Naive B cell (primary cell): ENCODE results near the gene CDC14B. TPM values are rescaled to one million over a fixed set of nuclear protein-coding genes. Genes with fewer than 3 reads are reported as not detected.
"Not testable (repeated sequence)": the region's sequence is repeated elsewhere in the genome, so short reads cannot be mapped to it uniquely, and the experiment has no call there.

Source experiments
- ATAC-seq, 2 donors: fragments of 150-1000 bp; cut with Tn5 transposase; 2 replicates each; pipeline ENCODE4 v1.10.0; 2021; ENCODE audit warnings: low read depth in 2 of 2, mild to moderate bottlenecking in 2 of 2, moderate library complexity in 2 of 2
- DNase-seq: peaks from one replicate; pipeline ENCODE4 v3.0.0; 2022
- H3K27ac Mint-ChIP-seq, 6 donors: one replicate each; pipeline ENCODE4 v1.8.0; 2020 to 2022; ENCODE audit warnings: mild to moderate bottlenecking in 6 of 6, mixed read lengths in 6 of 6, moderate library complexity in 5 of 6, inconsistent platforms in 2 of 6
- H3K27me3 Mint-ChIP-seq, 3 donors: one replicate each; pipeline ENCODE4 v1.8.0; 2021 to 2022; ENCODE audit warnings: mixed read lengths in 3 of 3, mild to moderate bottlenecking in 1 of 3
- H3K36me3 Mint-ChIP-seq, 2 donors: one replicate each; pipeline ENCODE4 v1.8.0; 2020 to 2022; ENCODE audit warnings: mixed read lengths in 2 of 2, inconsistent platforms in 1 of 2, mild to moderate bottlenecking in 1 of 2
- H3K4me1 Mint-ChIP-seq, 3 donors: one replicate each; pipeline ENCODE4 v1.8.0; 2020 to 2022; ENCODE audit warnings: mixed read lengths in 3 of 3, inconsistent platforms in 1 of 3, mild to moderate bottlenecking in 1 of 3, moderate library complexity in 1 of 3
- H3K4me3 Mint-ChIP-seq, 8 donors: one replicate each; pipeline ENCODE4 v1.8.0; 2020 to 2022; ENCODE audit warnings: mild to moderate bottlenecking in 8 of 8, mixed read lengths in 8 of 8, moderate library complexity in 8 of 8, inconsistent platforms in 2 of 8
- H3K9me3 Mint-ChIP-seq, 7 donors: one replicate each; pipeline ENCODE4 v1.8.0; 2020 to 2022; ENCODE audit warnings: mixed read lengths in 7 of 7, mild to moderate bottlenecking in 5 of 7, inconsistent platforms in 2 of 7, moderate library complexity in 1 of 7
- polyA plus RNA-seq, 6 donors: library from polyadenylated mRNA; unstranded; fragments of 300-500 nt; fragmentation: Illumina TruSeq; gene quantifications; one replicate each; pipeline ENCODE4 v1.2.3, GENCODE V29; 2021; ENCODE audit warnings: low read depth in 6 of 6

Gene CDC14B
- polyA plus RNA-seq, 6 donors from 2014 or later = 2.9 to 7.9 (median 5.2) TPM

DNA sequence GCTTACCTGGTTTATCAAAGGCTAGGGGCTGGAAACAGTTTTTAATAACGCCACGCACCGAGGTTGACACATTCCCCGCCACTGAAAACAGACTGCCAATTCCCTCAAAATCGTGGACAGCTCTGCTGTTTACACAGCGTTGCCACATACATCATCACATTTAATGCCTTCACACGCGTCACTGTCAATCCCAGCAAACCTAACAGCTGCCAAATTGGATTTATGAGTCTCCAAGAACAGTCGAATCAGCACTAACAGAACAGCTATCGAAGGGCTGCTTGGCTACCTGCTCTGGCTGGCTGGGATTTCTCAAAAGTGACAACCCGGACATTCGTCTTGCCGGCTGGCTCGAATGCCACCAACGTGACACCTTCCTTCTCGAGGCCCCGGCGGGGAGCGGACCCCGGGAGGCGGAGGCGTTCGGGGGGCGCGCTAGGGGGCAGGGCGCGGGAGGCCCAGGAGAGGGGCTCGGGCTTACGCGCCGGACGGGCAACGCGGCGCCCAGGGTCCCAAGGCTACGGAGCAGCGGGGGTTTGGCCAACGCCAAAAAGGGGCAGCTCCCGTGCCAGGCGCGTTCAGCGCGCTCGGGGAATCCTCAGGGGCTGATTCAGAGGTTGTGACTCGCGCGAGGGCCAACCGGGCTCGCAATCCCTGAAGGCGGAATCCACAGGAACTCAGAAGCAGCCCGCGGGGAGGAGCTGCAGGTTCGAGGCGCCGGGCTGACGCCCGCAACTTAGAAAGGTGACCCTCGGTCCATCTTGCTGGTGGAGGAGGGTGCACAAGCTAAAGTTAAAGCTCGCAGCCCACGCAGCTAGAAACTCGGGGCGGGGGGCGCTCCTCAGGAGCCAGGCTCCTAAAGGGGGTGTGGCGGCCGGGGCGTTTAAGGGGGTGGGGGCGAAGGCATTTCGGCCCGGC is 1.2 kb downstream of the CDC14B start:
- Mint-ChIP-seq H3K27me3 (peaks cover 45 to 71% (median 47%) of the 10 kb centered on the region in 3 donors), H3K36me3 (no peaks in the 10 kb centered on the region), H3K4me3 (peak overlapping the region; percentile 53 to 85 (median 76)), H3K4me1 (peaks cover 3 to 15% (median 11%) of the 10 kb centered on the region in 3 donors), H3K9me3 (peaks cover 0 to 5% (median 0%) of the 10 kb centered on the region in 7 donors), H3K27ac (peak overlapping the region in 1 of 6 donors; percentile 84)
- ATAC-seq = no peak
- DNase-seq = peak; percentile 7

DNA sequence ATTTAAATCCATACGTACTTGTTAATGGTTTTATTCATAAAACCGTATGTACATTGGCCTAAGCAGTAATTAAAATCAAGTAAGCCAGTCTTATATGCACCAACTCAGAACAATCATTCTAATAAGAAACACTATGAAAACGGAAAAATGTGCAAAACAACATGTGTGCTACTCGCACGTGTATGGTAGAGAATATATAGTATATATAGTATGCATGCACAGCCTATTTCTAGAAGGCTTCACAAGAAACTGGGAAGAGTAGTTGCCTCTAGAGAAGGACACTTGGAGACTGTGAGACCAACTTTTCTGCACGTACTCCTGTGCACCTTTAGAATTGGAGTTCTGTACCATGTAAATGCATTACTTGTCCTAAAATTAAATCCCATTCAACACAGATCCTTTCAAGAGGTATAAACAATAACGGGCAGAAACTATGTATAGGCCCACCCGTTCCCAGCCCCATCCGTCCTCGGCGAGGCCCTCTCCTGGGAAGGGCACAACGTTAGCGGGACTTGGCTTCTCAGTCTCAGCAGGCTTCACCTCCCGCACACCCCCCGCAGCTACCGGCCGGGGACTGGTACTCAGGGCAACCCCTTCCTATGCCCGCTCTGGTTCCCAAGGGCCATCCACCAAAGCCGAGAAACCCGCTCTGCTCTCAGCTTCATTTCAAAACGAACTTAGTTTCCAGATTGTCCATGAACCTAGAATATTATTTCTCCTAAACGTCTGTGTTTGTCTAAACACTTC is 2.0 kb downstream of the CDC14B start:
- Mint-ChIP-seq H3K27me3 (peaks cover 51 to 76% (median 53%) of the 10 kb centered on the region in 3 donors), H3K27ac (peak overlapping the region in 2 of 6 donors; percentile 15 to 84), H3K36me3 (no peaks in the 10 kb centered on the region), H3K9me3 (peaks cover 0 to 5% (median 0%) of the 10 kb centered on the region in 7 donors), H3K4me3 (peak overlapping the region in 6 of 8 donors; percentile 53 to 79 (median 75)), H3K4me1 (peaks cover 3 to 15% (median 11%) of the 10 kb centered on the region in 3 donors)
- no peak for ATAC-seq
- no peak for DNase-seq

DNA sequence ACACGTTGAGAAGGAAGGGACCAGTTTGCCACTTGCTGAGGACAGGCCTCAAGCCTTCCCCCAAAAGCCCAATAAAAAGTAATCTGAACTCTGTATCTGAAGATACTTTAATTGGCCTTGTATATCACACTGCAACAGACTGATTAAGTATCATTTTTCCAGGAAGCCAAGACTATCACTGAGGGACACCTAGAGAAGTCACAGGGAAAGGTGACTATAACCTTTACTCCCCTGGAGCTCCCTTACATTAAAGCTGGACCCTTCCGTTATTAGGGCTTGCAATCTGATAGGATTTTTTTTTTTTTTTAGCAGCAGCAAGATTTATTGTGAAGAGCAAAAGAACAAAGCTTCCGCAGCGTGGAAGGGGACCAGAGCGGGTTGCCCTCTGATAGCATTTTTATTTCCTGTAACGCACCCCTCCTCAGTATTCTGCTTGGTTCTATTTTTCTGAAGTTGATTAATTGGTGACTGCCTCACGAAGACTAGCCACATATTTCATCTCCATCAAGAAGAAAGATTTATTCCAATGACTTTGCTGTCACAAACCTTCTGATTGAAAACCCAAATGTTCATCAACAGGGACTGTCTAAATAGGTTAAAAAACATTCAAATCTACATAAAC is 2.7 kb downstream of the CDC14B start:
- no peak for DNase-seq
- H3K9me3 Mint-ChIP-seq = peaks cover 0 to 5% (median 0%) of the 10 kb centered on the region in 7 donors
- H3K4me1 Mint-ChIP-seq = peaks cover 3 to 15% (median 11%) of the 10 kb centered on the region in 3 donors
- peaks cover 51 to 76% (median 58%) of the 10 kb centered on the region in 3 donors for H3K27me3 Mint-ChIP-seq
- no peak overlapping the region for H3K27ac Mint-ChIP-seq
- H3K4me3 Mint-ChIP-seq = peak overlapping the region in 2 of 8 donors; percentile 38 to 77
- ATAC-seq = no peak
- no peaks in the 10 kb centered on the region for H3K36me3 Mint-ChIP-seq

DNA sequence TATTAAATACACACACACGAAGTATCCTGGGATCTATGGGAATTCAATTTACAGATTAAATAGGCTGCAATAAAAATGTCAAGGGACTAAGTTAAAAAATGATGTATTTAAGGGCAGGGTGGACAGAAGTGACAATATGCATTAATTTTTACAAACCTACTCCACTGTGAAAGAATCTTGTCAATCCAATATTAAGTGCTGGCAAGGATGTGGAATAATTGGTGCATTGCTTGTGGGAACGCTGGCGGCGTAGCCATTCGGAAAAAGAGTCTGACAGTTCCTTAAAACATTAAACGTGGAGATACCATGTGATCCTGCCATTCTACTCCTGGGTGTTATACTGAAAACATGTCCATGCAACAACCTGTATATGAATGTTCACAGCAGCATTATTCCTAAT is 4.2 kb downstream of the CDC14B start:
- Mint-ChIP-seq H3K4me1 (peaks cover 3 to 10% (median 4%) of the 10 kb centered on the region in 3 donors), H3K27me3 (peaks cover 48 to 76% (median 58%) of the 10 kb centered on the region in 3 donors), H3K27ac (no peak overlapping the region), H3K36me3 (no peaks in the 10 kb centered on the region), H3K9me3 (peaks cover 0 to 4% (median 0%) of the 10 kb centered on the region in 7 donors), H3K4me3 (no peak overlapping the region)
- ATAC-seq = no peak
- DNase-seq = no peak

DNA sequence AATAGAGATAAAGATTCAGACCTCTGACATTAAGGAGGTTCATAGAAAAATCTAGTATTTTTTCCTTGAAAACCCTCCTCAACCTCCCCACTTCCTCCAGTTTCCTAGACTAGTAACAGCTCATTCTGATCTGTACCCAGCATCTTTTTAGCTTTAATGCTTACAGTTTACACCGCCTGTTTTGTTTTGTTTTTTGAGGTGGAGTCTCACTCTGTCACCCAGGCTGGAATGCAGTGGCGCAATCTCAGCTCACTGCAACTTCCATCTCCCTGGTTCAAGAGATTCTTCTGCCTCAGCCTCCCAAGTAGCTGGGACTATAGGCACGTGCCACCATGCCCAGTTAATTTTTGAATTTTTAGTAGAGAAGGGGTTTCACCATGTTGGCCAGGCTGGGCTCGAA is 5.0 kb downstream of the CDC14B start:
- not testable (repeated sequence) for H3K4me1 Mint-ChIP-seq, H3K4me3 Mint-ChIP-seq, DNase-seq, H3K9me3 Mint-ChIP-seq, H3K36me3 Mint-ChIP-seq, ATAC-seq, H3K27ac Mint-ChIP-seq
- H3K27me3 Mint-ChIP-seq = peaks cover 44 to 71% (median 55%) of the 10 kb centered on the region in 3 donors

DNA sequence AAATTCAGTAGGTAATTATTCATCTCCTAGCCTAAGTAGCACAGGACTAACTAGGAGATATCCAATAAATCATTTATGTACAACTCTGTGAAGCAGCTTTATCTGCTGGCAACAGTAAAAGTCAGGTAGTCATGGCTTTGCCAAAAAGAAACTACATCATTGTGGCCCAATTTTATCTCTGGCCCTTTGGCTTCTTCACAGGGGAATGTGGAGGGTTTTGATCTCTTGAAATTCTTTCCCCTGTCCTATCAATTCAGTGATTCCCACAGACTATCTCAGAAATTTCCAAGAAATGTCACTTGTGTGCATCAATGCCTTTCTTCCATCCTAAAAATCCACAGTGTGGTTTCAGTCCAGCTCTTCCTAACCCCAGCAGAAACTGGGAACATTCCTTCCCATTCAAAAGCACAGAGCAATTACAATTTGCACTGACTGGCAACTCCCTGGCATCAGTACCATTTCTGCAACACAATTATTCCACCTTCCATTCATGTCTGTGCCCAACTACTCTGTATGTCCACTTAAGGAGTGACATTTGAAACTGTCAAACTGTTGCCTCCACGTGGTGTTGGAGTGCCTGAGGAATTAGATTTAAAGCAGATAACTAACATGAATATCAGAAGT is 6.6 kb downstream of the CDC14B start:
- Mint-ChIP-seq H3K4me1 (peaks cover 0 to 1% (median 0%) of the 10 kb centered on the region in 3 donors), H3K27me3 (peaks cover 50 to 75% (median 54%) of the 10 kb centered on the region in 3 donors), H3K9me3 (peaks cover 0 to 2% (median 0%) of the 10 kb centered on the region in 7 donors), H3K36me3 (no peaks in the 10 kb centered on the region), H3K4me3 (no peak overlapping the region), H3K27ac (no peak overlapping the region)
- DNase-seq = no peak
- no peak for ATAC-seq

DNA sequence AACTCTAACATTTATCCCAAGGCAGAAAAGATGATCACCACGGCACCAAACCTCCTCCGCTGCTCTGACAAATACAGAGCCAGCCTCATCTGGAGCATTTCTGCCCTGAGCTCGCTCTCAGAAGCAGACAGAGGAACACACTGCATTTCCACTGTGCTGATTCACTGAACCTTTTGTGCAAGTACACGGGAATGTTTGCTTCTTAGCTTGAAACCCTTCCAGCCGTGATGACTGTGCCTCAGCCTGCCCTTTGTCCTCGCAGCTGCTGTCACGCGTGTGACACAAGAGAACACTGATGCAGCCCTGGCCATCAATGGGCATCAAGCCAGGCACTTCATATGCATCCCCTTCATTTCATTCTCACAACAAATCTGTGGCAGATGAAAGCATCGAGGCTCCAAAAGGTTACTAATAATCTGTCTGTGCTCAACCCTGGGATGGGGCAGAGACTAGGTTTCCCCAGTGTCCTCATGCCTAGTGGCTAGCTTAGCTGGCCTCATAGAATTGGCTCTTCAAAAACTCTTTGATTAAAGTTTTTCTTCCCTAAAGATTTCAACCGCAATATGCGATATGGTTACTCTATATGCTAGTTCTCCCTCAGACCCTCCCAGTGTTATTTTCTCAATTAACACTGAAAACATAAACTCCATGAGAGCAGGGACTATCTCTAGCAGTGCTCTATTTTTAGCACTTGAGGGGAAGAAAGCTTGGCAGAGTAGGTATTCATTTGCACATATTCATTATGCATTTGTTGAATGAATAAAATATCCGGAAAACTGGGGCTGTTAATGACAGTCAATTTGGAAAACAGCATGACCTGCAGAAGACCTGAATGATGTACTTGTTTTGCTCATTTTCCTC is 7.3 kb downstream of the CDC14B start:
- Mint-ChIP-seq H3K4me3 (no peak overlapping the region), H3K27me3 (peaks cover 44 to 67% (median 52%) of the 10 kb centered on the region in 3 donors), H3K36me3 (no peaks in the 10 kb centered on the region), H3K27ac (no peak overlapping the region), H3K4me1 (no peaks in the 10 kb centered on the region), H3K9me3 (no peaks in the 10 kb centered on the region)
- ATAC-seq (no peak), DNase-seq (no peak)

DNA sequence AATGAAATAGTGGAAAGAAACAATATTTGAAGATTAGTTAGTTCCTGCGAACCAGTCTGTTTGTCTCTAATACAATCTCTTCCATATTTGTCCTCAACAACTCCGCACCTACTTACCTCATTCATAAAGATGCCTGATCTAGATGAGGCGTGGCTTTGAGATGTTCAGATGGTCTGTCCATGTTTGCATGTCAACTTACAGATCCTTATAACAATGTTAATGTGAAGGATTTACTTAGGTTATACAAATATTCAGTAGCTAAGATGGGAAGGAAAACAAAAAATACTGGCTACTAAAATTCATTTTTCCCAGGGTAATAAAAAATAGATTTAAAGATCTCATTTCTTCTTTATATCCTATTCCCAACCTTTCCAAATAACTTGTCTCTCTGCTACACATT is 8.3 kb downstream of the CDC14B start:
- no peaks in the 10 kb centered on the region for H3K4me1 Mint-ChIP-seq
- peaks cover 0 to under 1% (median 0%) of the 10 kb centered on the region in 7 donors for H3K9me3 Mint-ChIP-seq
- peaks cover 44 to 59% (median 48%) of the 10 kb centered on the region in 3 donors for H3K27me3 Mint-ChIP-seq
- no peak overlapping the region for H3K4me3 Mint-ChIP-seq
- DNase-seq (no peak), ATAC-seq (no peak)
- no peak overlapping the region for H3K27ac Mint-ChIP-seq
- H3K36me3 Mint-ChIP-seq = no peaks in the 10 kb centered on the region

DNA sequence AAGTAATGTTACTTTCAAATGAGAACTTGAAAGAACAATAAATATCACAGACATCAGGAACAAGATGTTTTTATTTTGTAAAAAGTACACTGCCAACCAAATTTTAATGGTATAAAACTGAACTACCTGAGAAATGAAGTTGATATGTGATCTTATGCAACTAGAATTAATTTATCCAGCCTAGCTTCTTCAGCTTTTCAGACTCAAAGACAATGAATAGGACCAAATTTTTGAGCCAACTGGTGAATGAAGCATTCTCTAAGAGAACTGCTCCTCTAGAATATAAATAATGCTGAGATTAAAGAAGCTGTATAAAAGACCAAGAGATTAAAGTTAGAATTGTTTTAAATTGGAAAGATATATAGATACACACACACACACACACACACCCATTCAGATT is 9.9 kb downstream of the CDC14B start:
- DNase-seq = no peak
- Mint-ChIP-seq H3K9me3 (peaks cover 0 to 2% (median 0%) of the 10 kb centered on the region in 7 donors), H3K4me1 (no peaks in the 10 kb centered on the region), H3K27ac (no peak overlapping the region), H3K4me3 (no peak overlapping the region), H3K36me3 (no peaks in the 10 kb centered on the region), H3K27me3 (peaks cover 42 to 47% (median 42%) of the 10 kb centered on the region in 3 donors)
- ATAC-seq = no peak

DNA sequence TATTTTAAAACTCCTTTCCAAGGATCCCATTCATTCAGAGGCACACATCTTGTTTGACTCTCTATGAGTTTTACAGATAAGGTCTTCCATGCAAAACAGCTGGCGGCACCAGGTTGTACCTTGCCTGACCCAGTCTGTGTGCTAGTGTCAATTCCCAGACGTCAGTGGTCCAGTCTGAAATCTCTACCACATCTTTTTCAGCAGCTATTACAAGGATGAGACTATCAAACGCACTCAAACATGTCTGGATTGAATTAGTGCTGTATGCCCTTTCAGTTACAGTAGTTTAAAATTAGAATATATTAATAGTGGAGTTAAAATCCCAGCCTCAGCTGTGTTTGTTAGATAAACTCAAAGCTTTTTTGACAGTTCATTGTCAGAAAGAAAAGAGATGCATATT is 11.7 kb downstream of the CDC14B start:
- no peaks in the 10 kb centered on the region for H3K4me1 Mint-ChIP-seq
- no peak overlapping the region for H3K4me3 Mint-ChIP-seq
- peaks cover 0 to 2% (median 0%) of the 10 kb centered on the region in 7 donors for H3K9me3 Mint-ChIP-seq
- no peaks in the 10 kb centered on the region for H3K36me3 Mint-ChIP-seq
- ATAC-seq (no peak), DNase-seq (no peak)
- H3K27me3 Mint-ChIP-seq = peaks cover 37 to 42% (median 41%) of the 10 kb centered on the region in 3 donors
- H3K27ac Mint-ChIP-seq = no peak overlapping the region

DNA sequence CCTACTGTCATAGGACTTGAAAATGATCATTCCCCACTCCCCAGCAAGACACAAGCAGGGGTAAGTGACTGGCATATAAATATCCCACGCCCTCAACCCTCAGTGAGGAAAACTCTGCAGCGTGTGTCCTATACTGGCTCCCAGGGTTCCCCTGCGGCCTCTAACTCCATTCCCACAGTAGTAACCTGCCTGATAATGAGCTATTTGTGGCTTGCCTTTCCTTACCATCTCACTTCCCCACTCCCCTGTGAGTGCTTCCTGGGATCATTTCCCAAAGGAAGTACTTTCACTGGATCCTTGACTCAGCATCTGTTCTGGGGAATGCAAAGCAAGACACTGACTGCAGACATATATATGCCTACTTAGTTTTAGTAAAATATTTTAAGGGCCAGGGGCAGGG is 14.3 kb downstream of the CDC14B start:
- Mint-ChIP-seq H3K27me3 (peaks cover 15 to 35% (median 16%) of the 10 kb centered on the region in 3 donors), H3K4me3 (no peak overlapping the region), H3K27ac (no peak overlapping the region), H3K9me3 (peaks cover 0 to 2% (median 0%) of the 10 kb centered on the region in 7 donors), H3K4me1 (no peaks in the 10 kb centered on the region), H3K36me3 (no peaks in the 10 kb centered on the region)
- DNase-seq = no peak
- ATAC-seq = no peak

DNA sequence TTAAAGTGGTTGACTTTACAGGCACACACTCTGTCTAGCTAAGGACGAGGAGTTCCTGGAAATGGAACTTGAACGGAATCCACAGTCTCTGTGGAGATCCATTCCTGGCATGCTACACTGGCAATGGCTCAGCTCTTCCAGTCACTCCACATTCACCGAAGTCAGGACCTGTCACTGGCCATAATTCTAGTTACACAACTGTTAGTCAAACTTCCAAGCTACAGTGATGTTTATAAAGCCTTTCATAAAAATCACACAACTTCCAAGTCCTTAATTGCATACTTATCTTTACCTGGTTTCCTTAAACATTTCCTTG is 15.7 kb downstream of the CDC14B start:
- peaks cover 0 to 2% (median 0%) of the 10 kb centered on the region in 7 donors for H3K9me3 Mint-ChIP-seq
- no peak overlapping the region for H3K4me3 Mint-ChIP-seq
- H3K27ac Mint-ChIP-seq = no peak overlapping the region
- H3K36me3 Mint-ChIP-seq = no peaks in the 10 kb centered on the region
- no peaks in the 10 kb centered on the region for H3K4me1 Mint-ChIP-seq
- H3K27me3 Mint-ChIP-seq = peaks cover 12 to 28% (median 16%) of the 10 kb centered on the region in 3 donors
- DNase-seq (no peak), ATAC-seq (no peak)
